Right forelimb (tissue), 1 donor: ENCODE measurements around the gene BATF.

Source experiments
- DNase-seq: peaks from one replicate; pipeline ENCODE4 v3.0.0-alpha.2; 2018

Gene BATF

DNA sequence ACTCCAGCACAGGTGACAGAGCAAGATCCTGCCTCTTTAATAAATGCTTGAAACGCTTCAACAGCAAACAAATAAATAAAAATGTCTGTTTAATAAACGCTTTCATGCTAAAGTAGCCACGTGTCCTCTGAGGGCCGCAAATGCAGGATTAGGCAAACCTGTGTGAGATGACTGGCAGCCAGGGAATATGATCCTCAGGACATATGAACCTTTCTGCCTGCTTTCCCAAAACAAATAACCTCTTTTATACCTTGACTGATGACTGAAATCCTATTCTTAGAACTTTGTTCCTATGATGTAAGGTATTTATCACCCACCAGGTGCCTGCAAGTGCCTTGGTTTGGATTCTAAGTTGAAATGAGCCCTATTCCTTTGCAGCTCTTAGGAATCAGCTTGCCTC, 41.7 kb downstream of the BATF start:
- DNase-seq: no peak

DNA sequence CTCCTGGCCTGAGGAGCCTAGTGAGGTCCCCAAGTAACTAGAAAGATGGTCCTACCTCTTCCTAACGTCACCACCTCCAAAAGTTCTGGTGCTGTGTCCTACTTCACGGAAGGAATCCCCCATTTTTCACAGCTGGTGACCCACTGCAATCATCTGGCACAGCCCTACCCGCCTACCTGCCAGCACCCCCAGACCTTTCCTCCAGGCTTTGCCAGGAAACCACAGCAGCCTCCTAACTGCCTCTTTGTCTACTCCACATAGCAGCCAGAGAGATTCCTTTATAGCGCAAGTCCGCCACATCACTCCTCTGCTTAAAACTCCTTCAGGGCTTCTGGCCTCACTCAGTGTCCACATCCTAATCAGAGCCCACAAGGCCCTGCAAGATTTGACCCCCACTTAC, 42.8 kb downstream of the BATF start:
- no peak for DNase-seq

DNA sequence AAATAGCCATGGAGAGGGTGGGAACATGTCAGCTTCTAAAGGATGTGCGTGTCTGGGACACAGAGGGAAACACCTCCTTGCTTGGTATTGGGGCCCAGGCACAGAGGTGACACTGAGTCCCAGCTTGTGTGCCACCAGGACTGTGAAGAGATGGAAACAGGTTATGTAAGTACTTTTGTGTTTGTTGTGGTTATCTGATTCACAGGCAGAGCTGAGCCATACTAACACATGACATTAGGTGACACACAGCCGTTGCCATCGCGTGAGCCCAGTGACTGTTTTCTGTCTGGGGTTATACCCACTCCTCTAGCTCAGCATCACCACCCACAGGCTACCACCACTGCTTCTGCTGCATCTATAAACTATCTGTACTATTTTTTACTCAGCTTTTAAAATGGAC, 44.1 kb downstream of the BATF start:
- DNase-seq: no peak

DNA sequence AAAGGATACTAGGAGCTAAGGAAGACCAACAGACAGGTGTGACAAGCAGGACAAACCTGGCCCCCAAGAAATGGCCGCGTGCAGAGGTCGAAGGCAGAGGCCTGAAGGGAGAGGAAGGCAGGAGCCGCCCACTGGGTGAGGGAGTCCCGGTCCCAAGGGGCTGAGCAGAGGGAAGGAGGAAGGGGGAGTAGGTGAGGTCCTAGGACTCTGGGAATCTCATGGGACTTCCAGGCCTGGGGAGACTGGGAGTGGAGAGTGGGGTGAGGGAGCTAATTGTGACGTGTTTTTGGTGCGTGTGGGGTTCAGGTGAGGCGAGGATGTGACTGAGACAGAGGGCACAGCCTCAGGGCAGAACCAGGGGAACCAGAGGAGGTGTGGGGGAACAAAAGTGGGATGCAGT, 44.5 kb downstream of the BATF start:
- DNase-seq: no peak

DNA sequence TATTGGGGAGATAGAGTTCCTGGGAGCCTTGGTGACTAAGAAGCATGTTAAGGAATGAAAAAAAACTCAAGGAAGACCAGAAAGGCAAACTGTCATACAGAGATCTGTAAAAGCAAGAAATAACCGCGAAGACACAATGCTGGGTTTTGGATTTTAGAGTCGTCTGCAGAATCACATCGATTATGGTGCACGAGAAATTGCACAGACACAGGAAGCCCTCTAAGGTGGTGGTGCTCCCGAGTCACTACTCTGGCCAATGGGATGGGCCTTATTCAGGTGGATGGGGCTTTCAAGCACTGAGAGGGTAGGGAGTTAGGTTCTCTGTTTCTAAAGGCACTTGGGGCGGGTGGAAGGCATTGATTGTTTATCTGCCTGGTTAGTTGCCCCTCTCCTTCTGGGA, 45.9 kb downstream of the BATF start:
- no peak for DNase-seq

DNA sequence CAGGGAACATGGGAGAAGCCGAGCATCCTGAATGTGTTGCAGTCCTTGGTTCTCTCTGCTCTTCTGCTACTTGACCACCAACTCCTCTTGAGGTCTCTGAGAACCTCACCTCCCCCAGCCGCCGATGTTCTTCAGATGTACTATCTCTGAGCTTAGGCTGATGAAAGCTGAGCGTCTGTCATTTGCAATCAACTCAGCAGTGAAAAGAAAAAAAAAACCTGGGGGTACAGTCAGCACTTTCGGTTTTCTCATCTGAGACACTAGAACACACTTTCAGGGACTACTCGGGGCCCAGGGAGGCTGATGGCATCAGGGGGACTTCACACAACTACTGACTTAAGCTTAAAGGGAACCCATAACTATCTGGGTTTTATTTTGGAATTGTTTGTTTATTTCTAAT, 46.5 kb downstream of the BATF start:
- no peak for DNase-seq

DNA sequence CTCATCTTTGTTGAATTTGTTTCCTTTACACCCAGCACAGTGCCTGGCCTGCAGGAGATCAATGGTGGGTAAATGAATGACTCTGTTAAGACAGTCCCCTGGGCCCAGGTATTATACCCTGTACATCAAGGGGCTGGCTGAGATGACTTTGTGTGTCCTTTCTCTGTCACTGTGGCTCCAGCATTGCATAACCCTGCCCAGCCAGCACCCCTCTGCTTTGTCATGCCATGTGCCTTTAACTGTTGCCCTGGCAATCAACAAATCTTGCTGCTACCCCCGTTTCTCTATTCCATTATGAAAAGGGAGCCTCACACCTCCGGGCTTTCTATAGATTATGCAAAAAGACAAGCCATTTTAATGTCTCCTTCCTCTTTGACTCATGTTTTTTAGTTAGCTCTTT, 48.5 kb downstream of the BATF start:
- DNase-seq: no peak

DNA sequence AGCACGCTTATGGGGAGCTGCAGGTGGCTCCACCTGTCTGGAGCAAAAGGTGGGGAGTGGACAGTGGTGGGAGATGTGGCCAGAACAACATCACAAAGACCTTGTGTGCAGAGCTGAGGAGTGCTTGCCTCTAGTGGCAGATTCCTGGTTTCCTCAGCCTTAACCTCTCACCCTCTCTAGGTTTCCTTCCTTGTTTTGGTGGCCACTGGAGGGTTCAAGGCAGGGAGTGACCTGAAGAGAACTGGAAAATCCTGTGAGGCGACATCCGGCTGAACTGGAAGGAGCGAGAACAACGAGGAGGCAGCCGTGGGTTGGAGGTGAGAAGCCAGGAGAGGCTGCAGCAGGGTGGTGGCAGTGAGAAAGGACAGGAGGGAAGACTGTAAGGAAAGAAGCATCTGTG, 49.8 kb downstream of the BATF start:
- no peak for DNase-seq

DNA sequence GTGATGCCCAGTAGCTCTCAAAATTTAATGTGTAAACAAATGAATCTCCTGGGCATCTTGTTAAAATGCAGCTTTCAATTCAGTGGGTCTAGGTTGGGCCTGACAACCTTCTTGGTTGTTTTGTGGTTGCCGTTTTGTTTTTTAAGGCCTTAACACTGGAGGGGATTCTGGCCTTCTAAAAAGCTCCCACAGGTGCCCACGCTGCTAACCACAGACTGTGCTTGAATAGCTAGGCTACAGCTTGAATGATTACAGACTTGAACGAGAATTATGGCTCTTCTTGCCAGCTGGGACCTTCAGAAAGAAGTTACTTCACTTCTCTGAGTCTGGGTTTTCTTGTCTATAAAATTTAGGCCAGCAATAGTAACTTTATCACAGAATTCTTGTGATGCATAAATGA, 54.8 kb downstream of the BATF start:
- no peak for DNase-seq

DNA sequence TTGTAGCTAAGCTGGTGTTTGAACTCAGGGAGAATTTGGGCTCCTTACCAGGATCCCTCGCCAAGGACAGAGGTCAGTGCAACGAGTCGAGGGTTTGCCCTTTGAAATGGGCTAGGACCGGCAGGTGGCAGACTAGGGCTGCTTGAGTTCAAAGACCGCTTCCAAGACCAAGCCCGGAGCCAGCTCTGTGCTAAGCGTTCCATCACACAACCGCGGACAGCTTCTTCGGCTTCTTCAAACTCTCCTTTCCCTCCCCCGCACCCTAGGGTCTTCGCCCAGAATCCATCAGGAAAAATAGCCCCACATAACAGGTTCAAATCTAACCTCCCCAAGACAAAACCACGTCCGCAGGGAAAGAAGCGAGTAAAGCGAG, 55.4 kb downstream of the BATF start:
- DNase-seq: peak; percentile 85

DNA sequence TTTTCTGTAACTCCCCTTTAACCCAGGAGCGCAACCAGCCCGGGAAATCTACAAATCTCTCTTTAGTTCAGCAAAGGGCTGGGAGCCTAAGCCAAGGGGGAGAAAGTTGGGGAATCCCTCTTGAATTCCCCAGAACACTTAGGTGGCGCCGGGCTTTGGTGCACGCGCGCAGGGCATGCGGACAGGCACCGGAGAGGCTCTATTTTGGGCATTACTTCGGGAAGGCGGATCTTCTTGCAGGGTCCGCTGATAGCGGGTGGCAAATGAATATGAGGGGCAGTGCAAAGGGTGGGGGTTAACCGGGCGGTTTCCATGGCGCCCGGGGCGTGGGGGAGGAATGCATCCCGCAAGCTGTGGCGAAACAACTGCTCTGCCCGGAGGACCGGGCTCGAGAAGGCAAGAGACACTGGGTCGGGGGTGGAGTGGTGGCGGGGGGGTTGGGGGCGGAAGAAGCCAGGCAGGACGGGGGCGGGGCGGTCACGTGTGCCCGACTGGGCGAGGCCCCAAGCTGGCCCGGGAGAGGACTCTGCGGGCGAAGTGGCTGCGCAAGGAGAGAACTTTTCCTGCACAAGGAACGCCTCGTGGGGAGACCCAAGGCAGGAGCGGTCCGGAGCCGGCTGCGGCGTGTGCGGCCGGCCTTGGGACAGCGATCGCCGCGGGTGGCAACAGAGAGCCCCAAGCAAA, 56.0 kb downstream of the BATF start, which contains the start of gene FLVCR2:
TSS of gene FLVCR2 (plus strand) at position 519 of the 684 bp plus-strand sequence. CDS start 353 bp downstream, outside the sequence.
- DNase-seq: peak; percentile 86

DNA sequence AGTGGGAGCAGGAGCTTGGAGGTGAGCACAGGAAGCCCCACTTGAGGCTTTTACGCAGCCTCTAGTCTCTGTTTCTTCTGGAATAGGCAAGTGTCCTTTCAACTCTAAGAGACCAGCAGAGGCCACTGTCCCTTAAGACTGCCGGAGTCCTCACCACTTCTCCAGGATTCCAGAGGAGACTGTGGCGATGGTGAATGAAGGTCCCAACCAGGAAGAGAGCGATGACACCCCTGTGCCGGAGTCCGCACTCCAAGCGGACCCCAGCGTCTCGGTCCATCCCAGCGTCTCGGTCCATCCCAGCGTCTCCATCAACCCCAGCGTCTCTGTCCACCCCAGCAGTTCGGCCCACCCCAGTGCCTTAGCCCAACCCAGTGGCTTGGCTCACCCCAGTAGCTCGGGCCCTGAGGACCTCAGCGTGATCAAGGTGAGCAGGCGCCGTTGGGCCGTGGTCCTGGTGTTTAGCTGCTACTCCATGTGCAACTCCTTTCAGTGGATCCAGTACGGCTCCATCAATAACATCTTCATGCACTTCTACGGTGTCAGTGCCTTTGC, 56.6 kb downstream of the BATF start:
- no peak for DNase-seq

DNA sequence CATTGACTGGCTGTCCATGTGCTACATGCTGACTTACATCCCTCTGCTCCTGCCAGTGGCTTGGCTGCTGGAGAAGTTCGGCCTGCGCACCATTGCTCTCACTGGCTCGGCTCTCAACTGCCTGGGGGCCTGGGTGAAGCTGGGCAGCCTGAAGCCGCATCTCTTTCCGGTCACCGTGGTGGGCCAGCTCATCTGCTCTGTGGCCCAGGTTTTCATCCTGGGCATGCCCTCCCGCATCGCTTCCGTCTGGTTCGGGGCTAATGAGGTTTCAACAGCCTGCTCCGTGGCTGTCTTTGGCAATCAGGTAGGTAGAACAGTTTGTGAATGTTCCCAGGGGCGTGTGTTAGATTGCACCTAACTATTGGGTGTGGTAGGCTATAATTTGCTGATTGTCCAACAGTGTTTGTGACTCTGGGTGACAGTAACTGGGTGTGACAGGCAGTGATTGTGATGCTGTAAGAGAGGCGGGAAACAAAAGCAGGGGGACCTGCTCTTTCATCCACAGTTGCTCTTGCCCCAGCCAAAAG, 57.1 kb downstream of the BATF start:
- DNase-seq: no peak

DNA sequence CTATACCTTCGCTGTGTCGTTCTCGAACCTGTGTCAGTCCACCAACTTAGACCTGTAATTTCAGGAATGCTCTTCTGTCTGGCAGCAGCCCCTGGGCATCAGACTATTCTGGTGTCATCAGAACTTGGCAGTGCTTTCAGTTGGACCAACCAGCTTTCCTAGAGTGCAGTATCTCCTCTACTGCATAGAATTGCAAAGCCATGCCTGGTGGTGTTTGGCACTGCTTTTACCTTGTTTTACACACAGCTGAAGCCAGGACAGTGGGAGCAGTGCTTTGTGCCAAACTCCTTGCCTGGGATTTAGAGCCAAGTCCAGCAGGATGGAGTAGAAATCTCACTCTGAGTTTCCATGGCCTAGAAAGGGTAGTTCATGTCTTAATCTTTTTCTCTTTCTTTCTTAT, 57.6 kb downstream of the BATF start:
- DNase-seq: no peak

DNA sequence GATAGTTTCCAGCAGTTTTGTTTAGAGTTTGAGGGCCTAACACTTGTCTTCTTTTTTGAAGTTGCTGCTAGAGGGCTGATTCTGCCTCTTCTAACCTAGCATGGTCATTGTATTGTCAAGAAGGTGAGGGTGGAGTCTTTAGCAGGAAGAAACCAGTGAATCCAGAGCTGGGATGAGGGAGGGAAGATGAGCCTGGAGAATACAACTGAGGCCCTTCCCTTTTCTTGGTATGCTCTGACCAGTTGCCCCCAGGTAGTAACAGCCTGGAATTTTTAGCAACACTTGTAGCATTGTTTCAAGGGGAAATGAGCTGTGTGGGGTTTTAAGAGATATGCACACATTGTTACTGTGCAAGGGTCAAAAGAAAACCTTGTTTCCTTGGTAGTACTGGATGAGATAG, 65.1 kb downstream of the BATF start:
- DNase-seq: no peak

DNA sequence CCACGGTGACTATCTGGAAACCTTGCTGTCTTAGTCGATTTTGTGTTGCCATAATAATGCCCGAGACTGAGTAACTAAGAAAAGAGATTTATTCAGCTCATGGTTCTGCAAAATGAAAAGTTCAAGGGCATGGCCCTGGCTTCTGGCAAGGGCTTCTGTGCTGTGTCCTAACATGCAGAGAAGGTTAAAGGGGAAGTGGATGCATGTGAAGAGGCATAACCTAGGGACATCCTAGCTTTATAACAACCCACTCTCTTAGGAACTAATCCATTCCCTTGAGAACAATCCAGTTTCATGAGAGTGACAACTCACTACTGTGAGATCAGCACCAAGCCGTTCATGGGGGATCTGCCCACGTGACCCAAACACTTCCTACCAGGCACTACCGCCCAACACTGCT, 67.7 kb downstream of the BATF start:
- DNase-seq: no peak

DNA sequence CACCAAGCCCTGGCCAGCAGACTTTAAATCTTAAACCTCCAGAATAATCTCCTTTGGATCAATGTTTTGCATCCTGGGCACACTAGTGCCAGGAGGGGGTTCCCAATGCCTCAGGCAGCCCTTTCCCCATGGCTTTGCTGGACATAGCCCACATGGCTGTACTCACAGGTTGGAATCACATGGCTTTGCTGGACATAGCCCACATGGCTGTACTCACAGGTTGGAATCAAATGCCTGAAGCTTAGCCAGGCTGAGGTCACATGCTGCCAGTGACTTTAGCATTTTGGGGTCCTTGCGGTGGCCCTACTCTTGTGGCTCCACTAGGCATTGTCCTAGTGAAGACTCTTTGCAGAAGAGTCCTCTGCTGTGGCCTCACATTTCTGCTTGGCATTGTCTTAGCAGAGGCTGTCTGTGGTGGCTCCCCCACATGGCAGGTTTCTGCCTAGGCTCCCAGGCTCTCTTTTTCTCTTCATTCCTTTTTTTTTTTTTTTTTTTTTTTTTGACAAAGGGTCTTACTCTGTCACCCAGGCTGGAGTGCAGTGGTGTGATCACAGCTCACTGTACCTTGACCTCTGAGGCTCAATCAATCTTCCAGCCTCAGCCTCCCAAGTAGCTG, 69.2 kb downstream of the BATF start:
- no peak for DNase-seq

DNA sequence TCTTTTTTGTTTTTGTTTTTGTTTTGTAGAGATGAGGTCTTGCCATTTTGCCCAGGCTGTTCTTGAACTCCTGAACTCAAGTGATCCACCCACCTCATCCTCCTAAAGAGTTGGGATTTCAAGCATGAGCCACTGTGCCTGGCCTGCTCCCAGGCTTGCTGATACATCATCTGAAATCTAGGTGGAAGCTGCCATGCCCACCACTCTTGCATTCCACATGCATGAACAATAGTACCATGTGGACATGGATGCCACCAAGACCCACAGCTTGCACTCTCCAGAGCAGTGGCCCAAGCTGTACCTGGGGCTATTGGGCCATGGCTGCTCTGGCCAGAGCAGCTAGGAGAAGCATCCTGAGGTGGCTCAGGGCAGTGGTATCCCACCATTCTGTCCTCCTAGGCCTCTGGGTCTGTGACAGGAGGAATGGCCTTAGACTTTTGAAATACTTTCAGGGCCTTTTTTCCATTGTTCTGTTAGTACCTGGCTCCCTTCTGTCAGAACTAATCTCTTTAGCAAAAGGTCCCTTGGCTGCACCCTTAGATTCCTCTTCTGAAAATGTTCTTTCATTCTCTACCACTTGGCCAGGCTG, 69.8 kb downstream of the BATF start:
- DNase-seq: no peak

DNA sequence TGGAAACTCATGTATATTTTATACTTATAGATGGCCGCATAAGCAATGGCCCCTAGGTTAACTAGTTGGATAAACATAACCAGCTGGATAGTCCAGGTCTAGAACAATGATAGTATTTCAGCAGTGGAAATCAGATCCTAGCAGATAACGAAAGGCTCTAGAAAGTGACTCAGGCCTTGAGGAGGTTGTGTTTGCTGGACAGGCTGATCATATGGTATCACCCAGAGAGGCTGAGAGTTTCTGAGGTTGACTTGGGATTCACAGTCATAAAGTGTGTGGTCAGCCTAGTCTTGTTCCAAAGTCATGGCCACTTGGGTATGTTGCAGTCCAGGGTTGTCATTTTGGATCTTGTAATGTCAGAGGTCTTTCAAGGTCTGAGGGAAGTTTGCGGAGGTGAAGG, 73.0 kb downstream of the BATF start:
- DNase-seq: no peak
